Measurements from ENCODE around the gene PLET1.

- no peak for TF ChIP-seq CTCF (IDR thresholded peaks at IDR 0.05)
- TF ChIP-seq POLR2A (IDR thresholded peaks at IDR 0.05) = no peak
These were observed 23.2 kb downstream of the PLET1 start for GRCh38 chr11:112237451-112237850.
